WTC11 (cell line): ENCODE data around the gene CMC1.

Source experiments
- ARID4B ChIP-seq: sonication (generic); formaldehyde crosslinking; IDR thresholded peaks from 2 replicates; pipeline ENCODE4 v1.8.0; 2023; ENCODE audit warnings: missing genetic modification reagents, mild to moderate bottlenecking, borderline replicate concordance
- CREM ChIP-seq: sonication (generic); formaldehyde crosslinking; IDR thresholded peaks from 2 replicates; pipeline ENCODE4 v1.8.1; 2022; ENCODE audit warnings: mild to moderate bottlenecking, missing genetic modification reagents, moderate library complexity
- CTCF ChIP-seq: fragments of 200-600 bp; IDR thresholded peaks from 2 replicates; pipeline ENCODE4 v1.8.0; 2022; ENCODE audit warnings: antibody characterized with exemption
- E2F1 ChIP-seq: sonication (generic); formaldehyde crosslinking; IDR thresholded peaks from 2 replicates; pipeline ENCODE4 v1.8.0; 2022; ENCODE audit warnings: mild to moderate bottlenecking, missing genetic modification reagents
- ESRRA ChIP-seq: sonication (generic); formaldehyde crosslinking; IDR thresholded peaks from 2 replicates; pipeline ENCODE4 v1.8.1; 2022; ENCODE audit warnings: mild to moderate bottlenecking, missing genetic modification reagents, borderline replicate concordance
- FOXK1 ChIP-seq: sonication (generic); formaldehyde crosslinking; IDR thresholded peaks from 2 replicates; pipeline ENCODE4 v1.8.0; 2022; ENCODE audit warnings: mild to moderate bottlenecking, moderate library complexity, missing genetic modification reagents
- JAZF1 ChIP-seq: fragments of 250-450 bp; sonication (Bioruptor Pico); IDR thresholded peaks from 2 replicates; pipeline ENCODE4 v1.9.0; 2021; ENCODE audit warnings: moderate library complexity, mild to moderate bottlenecking, inconsistent platforms
- NFYB ChIP-seq: sonication (generic); formaldehyde crosslinking; conservative IDR thresholded peaks from 2 replicates; pipeline ENCODE4 v1.8.0; 2022; ENCODE audit warnings: low read depth, missing genetic modification reagents
- TP53 ChIP-seq: sonication (generic); formaldehyde crosslinking; IDR thresholded peaks from 2 replicates; pipeline ENCODE4 v1.8.1; 2023; ENCODE audit warnings: mild to moderate bottlenecking, missing genetic modification reagents
- USF1 ChIP-seq: sonication (generic); formaldehyde crosslinking; IDR thresholded peaks from 2 replicates; pipeline ENCODE4 v1.8.0; 2022; ENCODE audit warnings: mild to moderate bottlenecking, missing genetic modification reagents
- ZNF263 ChIP-seq: sonication (generic); formaldehyde crosslinking; IDR thresholded peaks from 2 replicates; pipeline ENCODE4 v1.8.1; 2022; ENCODE audit warnings: low read depth, mild to moderate bottlenecking, moderate library complexity, missing genetic modification reagents
- TF ChIP-seq, protein P1 (sequence below): sonication (generic); formaldehyde crosslinking; IDR thresholded peaks from 2 replicates; pipeline ENCODE4 v1.8.1; 2023; ENCODE audit warnings: mild to moderate bottlenecking, missing genetic modification reagents, moderate library complexity
- TF ChIP-seq, protein P2 (sequence below): sonication (generic); formaldehyde crosslinking; conservative IDR thresholded peaks from 2 replicates; pipeline ENCODE4 v1.8.1; 2022; ENCODE audit warnings: mild to moderate bottlenecking, missing genetic modification reagents

GRCh38 chr3:28348265-28348628, 106.8 kb downstream of the CMC1 start:
- TF ChIP-seq CTCF = no peak
- TF ChIP-seq JAZF1 = no peak
- TF ChIP-seq NFYB = no peak
- TF ChIP-seq, protein P1, sequence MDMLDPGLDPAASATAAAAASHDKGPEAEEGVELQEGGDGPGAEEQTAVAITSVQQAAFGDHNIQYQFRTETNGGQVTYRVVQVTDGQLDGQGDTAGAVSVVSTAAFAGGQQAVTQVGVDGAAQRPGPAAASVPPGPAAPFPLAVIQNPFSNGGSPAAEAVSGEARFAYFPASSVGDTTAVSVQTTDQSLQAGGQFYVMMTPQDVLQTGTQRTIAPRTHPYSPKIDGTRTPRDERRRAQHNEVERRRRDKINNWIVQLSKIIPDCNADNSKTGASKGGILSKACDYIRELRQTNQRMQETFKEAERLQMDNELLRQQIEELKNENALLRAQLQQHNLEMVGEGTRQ = no peak
- no peak for TF ChIP-seq CREM
- TF ChIP-seq E2F1 (CRISPR knock-in tag) = no peak
- no peak for TF ChIP-seq ESRRA (CRISPR knock-in tag)
- TF ChIP-seq FOXK1 = no peak
- TF ChIP-seq USF1 (CRISPR knock-in tag) = no peak
- TF ChIP-seq TP53 (CRISPR knock-in tag) = no peak
- TF ChIP-seq ZNF263 (CRISPR knock-in tag) = no peak
- no peak for TF ChIP-seq ARID4B (CRISPR knock-in tag)
- TF ChIP-seq, protein P2, sequence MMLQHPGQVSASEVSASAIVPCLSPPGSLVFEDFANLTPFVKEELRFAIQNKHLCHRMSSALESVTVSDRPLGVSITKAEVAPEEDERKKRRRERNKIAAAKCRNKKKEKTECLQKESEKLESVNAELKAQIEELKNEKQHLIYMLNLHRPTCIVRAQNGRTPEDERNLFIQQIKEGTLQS (CRISPR knock-in tag) = no peak
